Kasumi-1 (cell line): ENCODE results near the gene NXPH1.

ENCODE experiments used
- DNase-seq, 2 experiments: peaks; one replicate each; lab custom pipeline; 2025; lab: John Stamatoyannopoulos, UW

The NXPH1 gene

GRCh38 chr7:8597565-8597964 is 164.2 kb downstream of the NXPH1 start:
- DNase-seq: no peak

DNA sequence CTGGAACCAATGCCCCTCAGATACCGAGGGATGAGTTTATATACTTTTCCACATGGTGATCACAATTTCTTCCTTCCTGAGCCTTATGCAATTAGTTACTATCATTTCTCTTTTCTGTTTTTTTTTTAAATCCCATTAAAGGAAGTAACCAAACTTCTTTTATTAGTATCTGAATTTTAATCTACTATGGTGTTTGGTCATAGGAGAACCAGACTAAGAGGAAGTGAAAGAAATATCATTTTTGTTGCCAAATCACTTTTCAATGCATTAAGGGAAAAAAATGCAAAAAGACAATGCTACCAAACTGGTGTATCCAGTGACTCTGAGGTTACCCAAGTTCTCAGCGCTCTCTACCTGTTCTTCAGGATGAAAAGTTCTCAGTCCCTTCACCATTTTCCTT is 167.7 kb downstream of the NXPH1 start:
- DNase-seq: no peak

GRCh38 chr7:8605221-8605620 is 171.8 kb downstream of the NXPH1 start:
- no peak for DNase-seq

DNA sequence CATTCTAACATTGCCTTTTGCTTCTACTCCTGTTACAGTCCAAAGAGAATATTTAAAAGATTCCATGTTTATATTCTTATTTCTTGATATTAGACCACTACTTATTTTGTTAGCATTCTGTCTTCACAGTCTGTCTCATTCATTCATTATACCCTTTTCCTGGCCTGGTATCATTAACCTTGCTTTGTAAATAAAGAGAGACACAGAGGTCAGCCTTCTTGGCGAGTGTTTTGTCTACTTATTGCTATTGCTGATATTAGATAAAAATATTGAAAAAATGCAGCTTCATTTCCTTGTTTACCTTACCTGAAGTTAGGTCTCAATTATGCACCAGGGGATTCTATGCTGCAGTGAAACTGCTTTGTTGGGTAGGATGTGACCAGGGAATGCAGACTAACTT is 179.2 kb downstream of the NXPH1 start:
- DNase-seq: no peak

GRCh38 chr7:8613191-8613590 is 179.8 kb downstream of the NXPH1 start:
- no peak for DNase-seq

GRCh38 chr7:8615019-8615418 is 181.6 kb downstream of the NXPH1 start:
- DNase-seq: no peak

GRCh38 chr7:8618441-8619070 is 185.1 kb downstream of the NXPH1 start:
- DNase-seq: no peak

- DNase-seq: no peak
These were observed 186.8 kb downstream of the NXPH1 start for GRCh38 chr7:8620169-8620568.

GRCh38 chr7:8625612-8626011 is 192.2 kb downstream of the NXPH1 start:
- DNase-seq: no peak

GRCh38 chr7:8627325-8627724 is 193.9 kb downstream of the NXPH1 start:
- DNase-seq: no peak

GRCh38 chr7:8628656-8629055 is 195.2 kb downstream of the NXPH1 start:
- no peak for DNase-seq

GRCh38 chr7:8629504-8629903 is 196.1 kb downstream of the NXPH1 start:
- DNase-seq: no peak

- DNase-seq: no peak
These were observed 203.9 kb downstream of the NXPH1 start for GRCh38 chr7:8637322-8637721.

DNA sequence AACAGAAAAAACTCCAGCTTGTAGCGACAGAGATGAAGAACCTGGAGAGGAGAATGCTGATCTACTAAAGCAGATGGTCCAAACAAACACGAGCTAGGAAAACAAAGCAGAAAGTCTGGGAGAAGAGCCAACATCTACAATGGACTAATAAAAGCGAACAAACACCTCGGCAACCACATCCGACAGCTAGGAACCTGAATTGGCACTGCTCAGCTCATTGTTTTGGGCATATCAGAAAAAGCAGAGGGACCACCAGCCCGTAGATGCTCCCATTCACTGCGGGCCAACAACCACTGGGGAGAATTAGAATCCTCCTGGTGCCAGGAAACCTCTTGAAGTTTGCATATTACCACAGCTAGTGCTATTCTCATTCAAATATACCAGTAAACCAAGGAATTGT is 204.7 kb downstream of the NXPH1 start:
- no peak for DNase-seq

DNA sequence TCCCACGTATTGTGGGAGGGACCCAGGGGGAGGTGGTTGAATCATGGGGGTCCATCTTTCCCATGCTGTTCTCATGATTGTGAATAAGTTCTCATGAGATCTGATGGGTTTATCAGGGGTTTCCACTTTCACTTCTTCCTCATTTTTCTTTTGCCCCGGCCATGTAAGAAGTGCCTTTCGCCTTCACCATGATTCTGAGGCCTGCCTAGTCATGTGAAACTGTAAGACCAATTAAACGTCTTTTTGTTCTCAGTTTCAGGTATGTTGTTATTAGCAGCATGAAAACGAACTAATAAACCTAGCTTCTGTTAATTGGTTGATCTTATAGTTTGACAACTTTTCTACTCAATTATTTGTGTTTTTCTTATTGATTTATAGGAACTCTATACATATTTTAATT is 206.3 kb downstream of the NXPH1 start:
- DNase-seq: no peak

DNA sequence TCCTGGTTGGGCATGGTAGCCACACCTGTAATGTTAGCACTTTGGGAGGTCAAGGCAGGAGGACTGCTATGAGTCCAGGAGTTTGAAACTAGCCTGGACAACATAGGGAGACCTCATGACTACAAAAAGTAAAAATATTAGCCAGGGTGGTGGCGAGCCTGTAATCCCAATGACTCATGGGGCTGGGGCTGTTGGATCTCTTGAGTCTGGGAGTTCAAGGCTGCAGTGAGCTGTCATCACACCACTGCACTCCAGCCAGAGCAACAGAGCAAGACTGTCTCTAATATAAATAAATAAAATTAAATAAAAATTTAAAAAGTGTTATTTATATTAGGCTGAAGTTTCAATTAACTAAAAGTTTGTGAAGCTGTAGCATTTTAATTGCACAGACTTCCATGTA is 207.3 kb downstream of the NXPH1 start:
- no peak for DNase-seq

DNA sequence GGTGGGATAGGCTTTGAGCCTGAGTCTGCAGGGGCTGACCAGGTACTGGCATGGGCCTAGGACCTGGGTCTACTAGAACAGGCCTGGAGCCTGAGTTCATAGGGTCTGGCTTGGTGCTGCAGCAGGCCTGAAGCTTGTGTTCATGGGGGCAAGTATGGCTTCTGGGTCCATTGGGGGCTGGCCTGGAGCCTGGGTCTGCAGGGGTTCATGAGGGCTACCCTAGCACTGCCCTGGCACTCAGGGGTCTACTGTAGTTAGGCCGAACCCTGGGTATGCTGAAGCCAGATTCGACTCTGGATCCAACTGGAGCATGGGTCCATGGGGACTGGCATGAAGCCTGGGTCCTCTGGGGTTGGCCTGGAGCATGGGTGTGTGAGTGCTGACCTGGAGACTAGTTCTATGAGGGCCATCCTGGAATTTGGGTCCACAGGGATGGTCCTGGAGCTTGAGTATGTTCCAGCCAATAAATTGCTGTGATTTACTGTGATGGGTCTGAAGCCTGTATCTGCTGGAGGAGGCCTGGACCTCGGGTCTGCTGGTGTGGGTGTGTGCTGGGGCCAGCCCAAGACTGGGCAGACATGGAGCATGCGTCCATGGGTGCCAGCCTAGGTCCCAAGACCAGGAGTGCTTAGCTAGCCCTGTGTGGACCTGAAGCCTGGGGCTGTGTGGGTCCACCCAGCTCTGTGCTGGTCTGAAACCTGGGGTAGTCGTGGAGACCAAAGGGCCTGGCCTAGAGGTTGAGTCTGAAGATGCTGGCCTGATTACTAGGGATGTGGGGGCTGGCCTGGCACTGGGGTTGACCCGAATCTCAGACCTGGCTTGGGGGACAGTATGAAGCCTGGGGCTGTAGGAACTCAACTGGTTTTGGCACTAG is 235.5 kb downstream of the NXPH1 start:
- no peak for DNase-seq

DNA sequence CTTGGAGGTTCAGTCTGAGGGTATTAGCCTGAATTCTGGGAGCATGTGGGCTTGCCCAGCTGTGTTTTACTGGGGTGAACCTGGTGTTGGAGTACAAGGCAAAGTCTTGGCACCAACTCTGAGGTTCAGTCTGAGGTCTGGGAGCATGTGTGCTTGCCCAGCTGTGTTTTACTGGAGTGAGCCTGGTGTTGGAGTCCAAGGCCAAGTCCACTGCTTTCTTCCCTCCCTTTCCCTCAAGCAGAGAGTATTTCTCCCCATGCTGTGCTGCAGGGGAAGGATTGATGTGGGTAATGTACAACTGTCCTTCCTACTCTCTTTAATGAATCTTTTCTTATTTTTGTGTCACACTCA is 236.1 kb downstream of the NXPH1 start:
- DNase-seq: no peak

DNA sequence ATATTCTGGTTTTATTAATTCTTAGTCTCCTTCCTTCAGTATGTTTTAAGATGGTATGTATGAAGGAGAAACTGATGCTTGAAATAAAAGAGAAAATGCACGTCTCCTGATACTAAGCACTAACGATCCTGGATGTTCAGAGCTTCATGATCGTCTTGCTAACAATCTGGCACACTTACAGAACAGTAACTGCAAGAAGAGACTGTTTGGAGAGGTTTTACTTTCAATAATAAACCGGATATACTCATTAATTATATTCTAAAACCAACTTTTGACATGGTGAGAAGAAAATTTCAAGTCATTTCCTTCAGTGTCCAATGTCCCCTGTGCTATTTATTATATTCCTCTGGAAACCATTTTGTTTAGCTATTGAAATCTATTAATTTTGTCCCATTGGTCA is 251.0 kb downstream of the NXPH1 start:
- DNase-seq: no peak

DNA sequence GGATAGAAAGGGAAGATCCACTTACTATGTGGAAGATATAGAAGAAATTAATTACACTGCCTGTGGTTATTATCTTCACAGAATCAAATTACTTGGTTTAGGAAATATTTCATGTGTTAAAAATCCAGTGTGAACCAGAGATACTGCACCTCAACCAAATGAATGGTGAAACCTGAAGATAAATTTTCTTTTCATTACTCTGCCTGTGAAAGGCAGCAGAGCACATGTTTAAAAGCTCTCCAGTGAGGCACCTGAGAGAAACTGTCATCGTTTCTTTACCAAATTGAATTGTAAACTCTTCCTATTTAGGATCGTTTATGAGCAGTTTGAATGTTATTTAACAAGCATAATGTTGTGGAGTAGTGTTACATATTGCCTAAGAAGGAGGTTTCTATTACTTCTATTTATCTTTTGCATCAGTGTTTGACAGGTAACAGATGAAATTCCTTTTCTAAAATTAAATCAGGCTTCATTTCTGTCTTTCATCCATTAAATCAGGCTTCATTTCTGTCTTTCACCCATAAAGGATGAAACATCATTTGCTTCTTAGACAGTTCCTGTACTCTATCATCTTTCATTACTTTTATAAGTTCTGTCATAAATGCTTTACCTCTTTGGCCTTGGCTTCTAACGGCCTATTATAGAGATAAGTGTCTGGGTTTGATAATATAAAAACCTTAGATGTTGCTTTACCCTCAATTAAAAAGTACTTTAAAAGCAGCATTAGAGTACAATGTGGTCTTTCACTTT is 266.6 kb downstream of the NXPH1 start:
- no peak for DNase-seq

DNA sequence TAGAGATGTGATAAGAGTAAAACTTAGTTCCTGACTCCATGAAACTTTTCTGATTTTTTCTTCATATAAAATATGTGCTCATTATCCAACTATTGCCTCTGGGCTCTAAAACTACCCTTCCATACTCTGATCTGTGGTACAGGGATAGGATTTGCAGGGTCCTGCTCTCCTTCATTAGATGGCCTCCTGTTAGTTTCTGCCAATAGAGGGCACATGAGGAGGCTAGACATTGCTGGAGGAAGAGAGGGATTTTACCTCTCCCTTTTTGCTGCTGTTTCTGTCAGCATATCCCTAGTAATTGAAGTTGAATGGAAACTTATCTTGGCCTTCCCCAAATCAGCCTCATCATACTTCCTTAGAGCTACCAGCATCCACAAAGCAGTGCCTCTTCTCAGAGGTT is 269.4 kb downstream of the NXPH1 start:
- no peak for DNase-seq

- no peak for DNase-seq
These were observed 276.7 kb downstream of the NXPH1 start for GRCh38 chr7:8710124-8710523.

GRCh38 chr7:8714791-8715190 is 281.4 kb downstream of the NXPH1 start:
- no peak for DNase-seq
